Left lung (tissue), 14 donors: ENCODE data around the gene ACTR2. TPM values are rescaled to one million over a fixed set of nuclear protein-coding genes. Genes with fewer than 3 reads are reported as not detected.
"Not testable (repeated sequence)": the region's sequence is repeated elsewhere in the genome, so short reads cannot be mapped to it uniquely, and the experiment has no call there.

Source experiments
- ATAC-seq: fragments of 200-7000 bp; cut with Tn5 transposase; one replicate; pipeline ENCODE4 v1.9.1; 2020; ENCODE audit warnings: moderate library complexity
- DNase-seq, 4 donors: peaks; one replicate each; pipeline ENCODE4 v3.0.0-alpha.2; 2013 to 2020
- H3K27ac ChIP-seq, 2 donors: fragments of 200-600 bp; sonication (generic) in 1 of 2; one replicate each; pipeline versions ENCODE4 v1.5.0 to v1.8.0; 2020 to 2021
- H3K27me3 ChIP-seq, 2 donors: fragments of 200-600 bp; sonication (generic) in 1 of 2; one replicate each; pipeline versions ENCODE4 v1.5.0 to v1.8.0; 2020 to 2021
- H3K36me3 ChIP-seq, 2 donors: fragments of 200-600 bp; sonication (generic) in 1 of 2; one replicate each; pipeline versions ENCODE4 v1.5.0 to v1.8.0; 2020 to 2021
- H3K4me1 ChIP-seq, 2 donors: fragments of 200-600 bp; one replicate each; pipeline ENCODE4 v1.8.0; 2021
- H3K4me3 ChIP-seq, 2 donors: fragments of 200-600 bp; sonication (generic) in 1 of 2; one replicate each; pipeline versions ENCODE4 v1.5.0 to v1.8.0; 2020 to 2021; ENCODE audit warnings: mild to moderate bottlenecking in 1 of 2
- H3K9me3 ChIP-seq, 2 donors: fragments of 200-600 bp; sonication (generic) in 1 of 2; one replicate each; pipeline versions ENCODE4 v1.5.0 to v1.8.0; 2020 to 2021
- CTCF ChIP-seq, 2 donors: fragments of 200-600 bp; sonication (generic) in 1 of 2; IDR thresholded peaks; one replicate each; pipeline versions ENCODE4 v1.5.0 to v1.8.0; 2021; ENCODE audit warnings: antibody characterized with exemption in 2 of 2
- intact Hi-C, 2 donors: fragments of 100-400 bp; cut with DNase I; formaldehyde crosslinking; loops; one replicate each; pipeline versions ENCODE4 v1.11.2 to v1.14.2; 2022
- long read RNA-seq, 12 donors: library from polyadenylated mRNA in 2 of 12; unstranded in 2 of 12; transcript quantifications; one replicate each; pipeline ENCODE4 v2.0.0 and lab custom pipeline, GENCODE V29; 2019 to 2026
- polyA plus RNA-seq, 6 donors: library from polyadenylated mRNA; unstranded; fragments of 120-200 nt; gene quantifications; one replicate each; pipeline ENCODE4 v1.2.1, GENCODE V29; 2013; ENCODE audit not compliant: insufficient read length in 6 of 6
- total RNA-seq, 2 donors: library from RNA; stranded (reverse); fragmentation: NEBNext Ultra II Directional; extraction: Animal tissue kit (Norgen Biotek cat#: 25700); gene quantifications; one replicate each; pipeline ENCODE4 v1.2.1, GENCODE V29; 2021
- donor health status: DM: no; HTN: yes; CAD: no.
- donor health status: DM: no; HTN: no; CAD: no.

ACTR2 gene
- total RNA-seq (100 to 1,000 TPM; 231 to 314 TPM), polyA plus RNA-seq (100 to 1,000 TPM; 157 to 203 (median 190) TPM)
- long read RNA-seq, donor 1, transcript ACTR2-201 (9 exons, 3,861 nt) = major isoform, 40 of 84 reads
- long read RNA-seq, donor 1, partial matches to known transcripts = 44 of 84 reads
- long read RNA-seq, donor 1, other reads (novel, unspliced or antisense) = 0 of 84 reads
- long read RNA-seq, donor 2, transcript ACTR2-201 (9 exons, 3,861 nt) = major isoform, 56 of 71 reads
- long read RNA-seq, donor 2, partial matches to known transcripts = 15 of 71 reads
- long read RNA-seq, donor 2, other reads (novel, unspliced or antisense) = 0 of 71 reads
- long read RNA-seq, donor 3, transcript ACTR2-201 (9 exons, 3,861 nt) = major isoform, 36 of 57 reads
- long read RNA-seq, donor 3, partial matches to known transcripts = 21 of 57 reads
- long read RNA-seq, donor 3, other reads (novel, unspliced or antisense) = 0 of 57 reads
- long read RNA-seq, donor 4, transcript ACTR2-201 (9 exons, 3,861 nt) = major isoform, 31 of 48 reads
- long read RNA-seq, donor 4, partial matches to known transcripts = 6 of 48 reads
- long read RNA-seq, donor 4, other reads (novel, unspliced or antisense) = 11 of 48 reads
- long read RNA-seq, donor 5, transcript ACTR2-201 (9 exons, 3,861 nt) = major isoform, 38 of 50 reads
- long read RNA-seq, donor 5, partial matches to known transcripts = 12 of 50 reads
- long read RNA-seq, donor 5, other reads (novel, unspliced or antisense) = 0 of 50 reads
- long read RNA-seq, donor 6, transcript ACTR2-201 (9 exons, 3,861 nt) = major isoform, 36 of 41 reads
- long read RNA-seq, donor 6, partial matches to known transcripts = 5 of 41 reads
- long read RNA-seq, donor 6, other reads (novel, unspliced or antisense) = 0 of 41 reads
- long read RNA-seq, donor 7, transcript ACTR2-201 (9 exons, 3,861 nt) = major isoform, 20 of 31 reads
- long read RNA-seq, donor 7, partial matches to known transcripts = 11 of 31 reads
- long read RNA-seq, donor 7, other reads (novel, unspliced or antisense) = 0 of 31 reads
- long read RNA-seq, donor 8, transcript ACTR2-201 (9 exons, 3,861 nt) = major isoform, 61 of 90 reads
- long read RNA-seq, donor 8, partial matches to known transcripts = 29 of 90 reads
- long read RNA-seq, donor 8, other reads (novel, unspliced or antisense) = 0 of 90 reads
- long read RNA-seq, donor 9 = 0 reads
- long read RNA-seq, donor 10, transcript ACTR2-201 (9 exons, 3,861 nt) = major isoform, 10 of 21 reads
- long read RNA-seq, donor 10, partial matches to known transcripts = 2 of 21 reads
- long read RNA-seq, donor 10, other reads (novel, unspliced or antisense) = 9 of 21 reads
- long read RNA-seq, donor 11, transcript ACTR2-201 (9 exons, 3,861 nt) = major isoform, 43 of 70 reads
- long read RNA-seq, donor 11, partial matches to known transcripts = 27 of 70 reads
- long read RNA-seq, donor 11, other reads (novel, unspliced or antisense) = 0 of 70 reads
- long read RNA-seq, donor 12, transcript ACTR2-201 (9 exons, 3,861 nt) = major isoform, 39 of 59 reads
- long read RNA-seq, donor 12, partial matches to known transcripts = 20 of 59 reads
- long read RNA-seq, donor 12, other reads (novel, unspliced or antisense) = 0 of 59 reads

GRCh38 chr2:65227456-65228262 lies at the start of gene ACTR2:
Gene ACTR2, plus strand, starts transcription at chr2:65227831. Its CDS starts 79 bp downstream, at chr2:65227910.
- Histone ChIP-seq H3K4me1 (peaks cover 25 to 51% of the 10 kb centered on the region in 2 donors), H3K27ac (peak within 1 kb of the TSS; percentile 98 to 100), H3K36me3 (peaks cover 0 to 4% of the 10 kb centered on the region in 2 donors), H3K9me3 (no peaks in the 10 kb centered on the region), H3K27me3 (no peaks in the 10 kb centered on the region), H3K4me3 (peak within 1 kb of the TSS; percentile 90 to 96)
- intact Hi-C loops = no loop called here
- TF ChIP-seq CTCF (IDR thresholded peaks at IDR 0.05) = no peak
- DNase-seq = peak; percentile 94 to 99 (median 98)
- ATAC-seq = peak; percentile 99

- H3K4me3 ChIP-seq = no peak overlapping the region
- H3K9me3 ChIP-seq = no peaks in the 10 kb centered on the region
- H3K27me3 ChIP-seq = no peaks in the 10 kb centered on the region
- H3K27ac ChIP-seq = no peak overlapping the region
- no peaks in the 10 kb centered on the region for H3K36me3 ChIP-seq
- no peak for DNase-seq
- ATAC-seq = no peak
- H3K4me1 ChIP-seq = peaks cover 5 to 14% of the 10 kb centered on the region in 2 donors
- no peak for TF ChIP-seq CTCF (IDR thresholded peaks at IDR 0.05)
- intact Hi-C loops = no loop called here
Observed at GRCh38 chr2:65182570-65182969, 45.1 kb upstream of the ACTR2 start.

GRCh38 chr2:65183406-65183805 lies 44.2 kb upstream of the ACTR2 start:
- ATAC-seq, H3K27ac ChIP-seq, H3K9me3 ChIP-seq, intact Hi-C loops, H3K27me3 ChIP-seq, H3K4me3 ChIP-seq, H3K36me3 ChIP-seq, DNase-seq: not testable (repeated sequence)
- H3K4me1 ChIP-seq = peaks cover 5 to 15% of the 10 kb centered on the region in 2 donors

GRCh38 chr2:65185012-65185411 lies 42.6 kb upstream of the ACTR2 start:
- Histone ChIP-seq H3K4me1 (peaks cover 5 to 15% of the 10 kb centered on the region in 2 donors), H3K27ac (no peak overlapping the region), H3K27me3 (no peaks in the 10 kb centered on the region), H3K4me3 (no peak overlapping the region), H3K36me3 (no peaks in the 10 kb centered on the region), H3K9me3 (no peaks in the 10 kb centered on the region)
- ATAC-seq (no peak), DNase-seq (no peak)
- no peak for TF ChIP-seq CTCF (IDR thresholded peaks at IDR 0.05)
- intact Hi-C loops = no loop called here
